Measurements from ENCODE around the gene ZNF526.

DNA sequence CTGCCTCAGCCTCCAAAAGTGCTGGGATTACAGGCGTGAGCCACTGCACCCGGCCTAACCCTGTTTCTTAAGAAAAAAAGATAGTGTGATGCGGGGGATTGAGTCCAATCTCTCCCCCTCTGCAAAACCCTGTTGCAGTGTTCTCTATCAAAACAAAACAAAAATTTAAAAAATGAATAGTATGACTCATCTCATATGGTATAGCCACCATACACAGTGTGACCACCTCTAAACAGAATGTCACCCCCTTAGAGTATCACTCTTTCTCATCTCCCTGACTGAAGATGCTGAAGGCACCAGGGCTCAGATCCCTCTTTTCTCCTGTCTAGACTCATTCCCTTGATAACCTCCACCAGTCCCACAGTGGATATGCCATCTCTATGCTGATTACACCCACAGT is 41.7 kb downstream of the ZNF526 start:
- TF ChIP-seq, protein P1, sequence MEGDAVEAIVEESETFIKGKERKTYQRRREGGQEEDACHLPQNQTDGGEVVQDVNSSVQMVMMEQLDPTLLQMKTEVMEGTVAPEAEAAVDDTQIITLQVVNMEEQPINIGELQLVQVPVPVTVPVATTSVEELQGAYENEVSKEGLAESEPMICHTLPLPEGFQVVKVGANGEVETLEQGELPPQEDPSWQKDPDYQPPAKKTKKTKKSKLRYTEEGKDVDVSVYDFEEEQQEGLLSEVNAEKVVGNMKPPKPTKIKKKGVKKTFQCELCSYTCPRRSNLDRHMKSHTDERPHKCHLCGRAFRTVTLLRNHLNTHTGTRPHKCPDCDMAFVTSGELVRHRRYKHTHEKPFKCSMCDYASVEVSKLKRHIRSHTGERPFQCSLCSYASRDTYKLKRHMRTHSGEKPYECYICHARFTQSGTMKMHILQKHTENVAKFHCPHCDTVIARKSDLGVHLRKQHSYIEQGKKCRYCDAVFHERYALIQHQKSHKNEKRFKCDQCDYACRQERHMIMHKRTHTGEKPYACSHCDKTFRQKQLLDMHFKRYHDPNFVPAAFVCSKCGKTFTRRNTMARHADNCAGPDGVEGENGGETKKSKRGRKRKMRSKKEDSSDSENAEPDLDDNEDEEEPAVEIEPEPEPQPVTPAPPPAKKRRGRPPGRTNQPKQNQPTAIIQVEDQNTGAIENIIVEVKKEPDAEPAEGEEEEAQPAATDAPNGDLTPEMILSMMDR (IDR thresholded peaks at IDR 0.05) = no peak
- TF ChIP-seq POLR2A (IDR thresholded peaks at IDR 0.05) = no peak
